Right lobe of liver (tissue), 6 donors: ENCODE results near the gene RCCD1. TPM values are rescaled to one million over a fixed set of nuclear protein-coding genes. Genes with fewer than 3 reads are reported as not detected.
A peak's percentile ranks its signal among the peaks of the same experiment; 100 is the strongest.
"Not testable (repeated sequence)": the region's sequence is repeated elsewhere in the genome, so short reads cannot be mapped to it uniquely, and the experiment has no call there.

ENCODE experiments used
- ATAC-seq, 4 donors: fragments of 200-7000 bp; cut with Tn5 transposase; one replicate each; pipeline ENCODE4 v1.9.1; 2020; ENCODE audit warnings: mild to moderate bottlenecking in 4 of 4, moderate library complexity in 4 of 4
- DNase-seq, 3 donors: peaks; one replicate each; pipeline ENCODE4 v3.0.0-alpha.2; 2020
- H3K27ac ChIP-seq, 3 donors: fragments of 200-600 bp; one replicate each; pipeline ENCODE4 v1.8.0; 2022
- H3K27me3 ChIP-seq, 2 donors: fragments of 200-600 bp; one replicate each; pipeline ENCODE4 v1.8.0; 2022
- H3K36me3 ChIP-seq, 4 donors: fragments of 200-600 bp; sonication (generic) in 1 of 4; one replicate each; pipeline versions ENCODE4 v1.5.1 to v1.8.0; 2017 to 2022; ENCODE audit warnings: control low read depth in 1 of 4
- H3K4me1 ChIP-seq, 4 donors: fragments of 200-600 bp; sonication (generic) in 1 of 4; one replicate each; pipeline versions ENCODE4 v1.5.1 to v1.8.0; 2017 to 2022; ENCODE audit warnings: control low read depth in 1 of 4
- H3K4me3 ChIP-seq, 3 donors: fragments of 200-600 bp; one replicate each; pipeline ENCODE4 v1.8.0; 2022
- H3K9me3 ChIP-seq, 4 donors: fragments of 200-600 bp; sonication (generic) in 1 of 4; one replicate each; pipeline versions ENCODE4 v1.5.1 to v1.8.0; 2017 to 2022; ENCODE audit warnings: control low read depth in 1 of 4
- POLR2A ChIP-seq: fragments of 450-650 bp; IDR thresholded peaks from one replicate; pipeline ENCODE4 v1.6.1; 2017; ENCODE audit warnings: antibody characterized with exemption, mild to moderate bottlenecking
- WGBS: methylation state at CpG from one replicate; pipeline ENCODE4 v1.1.6; 2018; ENCODE audit warnings: low coverage, low lambda C conversion rate; ENCODE audit not compliant: insufficient coverage; ENCODE audit errors: missing lambda C conversion rate; 5-methylcytosine and 5-hydroxymethylcytosine counted together
- intact Hi-C, 2 donors: fragments of 100-400 bp; cut with DNase I; formaldehyde crosslinking; loops; one replicate each; pipeline versions ENCODE4 v1.11.2 to v1.14.1; 2022
- total RNA-seq, 6 experiments: library from RNA; depleted of rRNA in 2 of 6; stranded (reverse); fragments of >200 nt in 2 of 6; fragmentation: NEBNext Ultra II Directional in 3 of 6; extraction: Animal tissue kit (Norgen Biotek cat#: 25700) in 3 of 6; gene quantifications; one replicate each; pipeline versions ENCODE4 v1.1.0 to v1.2.4, GENCODE V29; 2016 to 2023
- TF ChIP-seq, protein P1 (sequence below), 4 donors: fragments of 200-600 bp in 3 of 4; fragments of 450-650 bp in 1 of 4; IDR thresholded peaks; one replicate each; pipeline versions ENCODE4 v1.5.1 to v1.8.0; 2016 to 2022; ENCODE audit warnings: antibody characterized with exemption in 4 of 4, mild to moderate bottlenecking in 2 of 4
- donor health status: DM: no; HTN: yes; CAD: no.
- donor health status: DM: no; HTN: no; CAD: no.
- donor health status: DM: no; HTN: no; CAD: no.
- donor health status: DM: no; HTN: yes; CAD: no.
- donor health status: DM: no; HTN: yes; CAD: no.

RCCD1 gene
- total RNA-seq, 6 experiments from 2014 or later, result 4.8 to 7.9 (median 6.6) TPM

DNA sequence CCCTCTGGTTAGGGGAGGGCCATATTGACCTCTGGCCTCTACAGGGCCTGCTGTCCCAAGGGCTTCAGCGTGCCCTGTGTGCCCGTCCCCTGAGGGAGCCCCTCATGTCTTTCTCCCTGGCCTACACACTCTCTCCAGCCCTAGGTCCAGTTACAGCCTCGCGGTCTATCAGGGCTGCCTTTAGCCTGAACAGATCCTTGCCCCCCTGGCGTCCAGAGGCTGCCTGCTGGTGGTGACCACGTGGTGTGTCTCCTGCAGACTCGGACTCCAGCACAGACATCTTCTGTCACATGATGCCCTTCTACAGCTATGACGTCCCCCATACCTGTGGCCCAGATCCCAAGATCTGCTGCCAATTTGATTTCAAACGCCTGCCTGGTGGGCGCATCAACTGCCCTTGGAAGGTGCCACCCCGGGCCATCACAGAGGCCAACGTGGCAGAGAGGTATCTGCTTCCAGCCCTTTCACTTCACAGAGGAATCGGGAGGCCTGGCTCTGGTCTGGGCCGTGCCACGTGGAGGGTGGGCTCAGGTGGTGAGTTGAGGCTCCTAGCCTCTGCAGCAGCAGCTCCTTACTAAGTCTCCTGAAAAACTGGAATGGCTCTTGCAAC is 47.5 kb upstream of the RCCD1 start:
- 73% methylated on average over 4 of the region's 15 CpGs for WGBS
- DNase-seq (peak in 2 of 3 donors; percentile 13 to 37), ATAC-seq (no peak)
- Histone ChIP-seq H3K27me3 (no peaks in the 10 kb centered on the region), H3K36me3 (peaks cover 5 to 73% (median 43%) of the 10 kb centered on the region in 4 donors), H3K9me3 (no peaks in the 10 kb centered on the region), H3K4me1 (peaks cover 0 to 7% (median 0%) of the 10 kb centered on the region in 4 donors), H3K4me3 (no peak overlapping the region), H3K27ac (no peak overlapping the region)
- TF ChIP-seq POLR2A, result no peak
- TF ChIP-seq, protein P1, sequence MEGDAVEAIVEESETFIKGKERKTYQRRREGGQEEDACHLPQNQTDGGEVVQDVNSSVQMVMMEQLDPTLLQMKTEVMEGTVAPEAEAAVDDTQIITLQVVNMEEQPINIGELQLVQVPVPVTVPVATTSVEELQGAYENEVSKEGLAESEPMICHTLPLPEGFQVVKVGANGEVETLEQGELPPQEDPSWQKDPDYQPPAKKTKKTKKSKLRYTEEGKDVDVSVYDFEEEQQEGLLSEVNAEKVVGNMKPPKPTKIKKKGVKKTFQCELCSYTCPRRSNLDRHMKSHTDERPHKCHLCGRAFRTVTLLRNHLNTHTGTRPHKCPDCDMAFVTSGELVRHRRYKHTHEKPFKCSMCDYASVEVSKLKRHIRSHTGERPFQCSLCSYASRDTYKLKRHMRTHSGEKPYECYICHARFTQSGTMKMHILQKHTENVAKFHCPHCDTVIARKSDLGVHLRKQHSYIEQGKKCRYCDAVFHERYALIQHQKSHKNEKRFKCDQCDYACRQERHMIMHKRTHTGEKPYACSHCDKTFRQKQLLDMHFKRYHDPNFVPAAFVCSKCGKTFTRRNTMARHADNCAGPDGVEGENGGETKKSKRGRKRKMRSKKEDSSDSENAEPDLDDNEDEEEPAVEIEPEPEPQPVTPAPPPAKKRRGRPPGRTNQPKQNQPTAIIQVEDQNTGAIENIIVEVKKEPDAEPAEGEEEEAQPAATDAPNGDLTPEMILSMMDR (IDR thresholded peaks at IDR 0.05), result no peak
- intact Hi-C loops, result no loop called here

DNA sequence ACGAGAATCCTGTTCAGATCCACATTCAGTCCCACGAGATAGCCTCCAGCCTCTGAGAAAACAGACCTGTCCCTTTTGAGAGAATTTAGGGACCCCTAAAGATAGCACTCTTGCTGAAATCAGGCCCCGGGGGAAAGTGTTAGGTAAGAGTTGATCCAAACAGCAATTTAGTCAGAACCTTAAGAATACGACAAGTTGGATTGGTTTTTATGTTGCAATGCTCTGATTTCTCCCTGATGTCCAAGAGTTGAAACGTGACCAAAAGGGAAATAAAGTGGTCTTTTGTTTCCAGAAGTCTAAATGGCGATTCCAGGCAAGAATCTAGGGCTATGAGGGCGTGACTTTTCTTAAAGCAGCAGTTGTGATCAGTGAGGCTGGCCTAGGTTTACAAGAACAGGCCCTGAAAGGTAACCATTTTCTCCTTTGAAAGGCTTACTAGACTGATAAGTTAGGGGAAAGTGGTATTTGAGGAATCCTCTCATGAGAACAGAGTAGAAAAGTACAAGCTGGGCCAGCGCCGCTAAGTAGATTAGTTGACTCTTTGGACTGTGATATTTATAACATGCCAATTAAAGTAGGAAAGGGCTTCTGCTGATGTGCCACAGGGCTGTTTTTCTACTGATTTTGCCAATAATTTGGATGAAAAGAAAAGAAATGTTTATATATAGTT is 46.7 kb upstream of the RCCD1 start:
- DNase-seq (no peak), ATAC-seq (no peak)
- Histone ChIP-seq H3K4me3 (no peak overlapping the region), H3K27me3 (no peaks in the 10 kb centered on the region), H3K27ac (no peak overlapping the region), H3K9me3 (no peaks in the 10 kb centered on the region), H3K4me1 (peaks cover 0 to 7% (median 0%) of the 10 kb centered on the region in 4 donors), H3K36me3 (peaks cover 5 to 81% (median 51%) of the 10 kb centered on the region in 4 donors)
- TF ChIP-seq, protein P1 (IDR thresholded peaks at IDR 0.05), result no peak
- no peak for TF ChIP-seq POLR2A
- 78% methylated on average over 8 of the region's 9 CpGs for WGBS
- intact Hi-C loops, result no loop called here

GRCh38 chr15:90909449-90909848 is 45.2 kb upstream of the RCCD1 start:
- H3K9me3 ChIP-seq, H3K27ac ChIP-seq, intact Hi-C loops, H3K4me3 ChIP-seq, H3K27me3 ChIP-seq, ATAC-seq, H3K4me1 ChIP-seq: not testable (repeated sequence)
- DNase-seq, result peak in 1 of 3 donors; percentile 37
- peaks cover 5 to 94% (median 58%) of the 10 kb centered on the region in 4 donors for H3K36me3 ChIP-seq
- WGBS, result 100% methylated on average over 2 of the region's 11 CpGs

DNA sequence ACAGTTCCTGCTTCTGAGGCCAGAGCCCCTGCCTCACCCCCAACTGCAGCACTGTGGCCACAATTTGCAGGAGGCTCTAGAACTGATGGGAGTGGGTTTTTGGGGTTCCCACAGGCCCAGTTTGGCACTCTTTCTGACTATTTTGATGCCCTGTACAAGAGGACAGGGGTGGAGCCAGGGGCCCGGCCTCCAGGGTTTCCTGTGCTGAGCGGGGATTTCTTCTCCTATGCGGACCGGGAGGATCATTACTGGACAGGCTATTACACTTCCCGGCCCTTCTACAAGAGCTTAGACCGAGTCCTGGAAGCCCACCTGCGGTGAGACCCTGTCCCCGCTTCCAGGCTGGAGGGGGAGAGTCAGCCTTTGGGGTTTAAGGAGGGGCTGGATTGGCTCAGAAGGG is 44.7 kb upstream of the RCCD1 start:
- H3K9me3 ChIP-seq, result no peaks in the 10 kb centered on the region
- H3K27ac ChIP-seq, result no peak overlapping the region
- no peak for ATAC-seq
- intact Hi-C loops, result loop anchor here in 1 of 2 donors (10.0 kb wide), 1 partner anchor 265 kb away; no protein-coding TSS in a partner anchor
- TF ChIP-seq, protein P1 (IDR thresholded peaks at IDR 0.05), result no peak
- TF ChIP-seq POLR2A, result no peak
- 80% methylated on average over 1 of the region's 8 CpGs for WGBS
- no peaks in the 10 kb centered on the region for H3K27me3 ChIP-seq
- peaks cover 0 to 5% (median 0%) of the 10 kb centered on the region in 4 donors for H3K4me1 ChIP-seq
- peaks cover 5 to 96% (median 57%) of the 10 kb centered on the region in 4 donors for H3K36me3 ChIP-seq
- DNase-seq, result peak in 1 of 3 donors; percentile 18
- H3K4me3 ChIP-seq, result no peak overlapping the region
